Caki2 (cell line): ENCODE measurements around the gene ITGB2. TPM values are rescaled to one million over a fixed set of nuclear protein-coding genes. Genes with fewer than 3 reads are reported as not detected.

ENCODE experiments used
- DNase-seq: peaks from one replicate; pipeline ENCODE4 v3.0.0-alpha.2; 2015; ENCODE audit warnings: low read depth
- in situ Hi-C: cut with HindIII; loops from 2 replicates; pipeline ENCODE4 v1.10.0; 2016; ENCODE audit warnings: low sequenced_read_pairs, low pct_unique_long_range_greater_than_20kb, mixed read lengths
- total RNA-seq: library from RNA; depleted of rRNA; stranded (reverse); fragments of >200 nt; shearing (Covaris generic); gene quantifications from 2 replicates; pipeline ENCODE4 v1.2.3, GENCODE V29; 2014; ENCODE audit warnings: low replicate concordance

Gene ITGB2
- total RNA-seq, 1 experiment from 2014 or later: 11.9 TPM

GRCh38 chr21:44892536-44893277 is 28.0 kb downstream of the ITGB2 start:
- in situ Hi-C loops: no loop called here
- DNase-seq: no peak

- no peak for DNase-seq
- in situ Hi-C loops: no loop called here
These were observed 28.6 kb downstream of the ITGB2 start for GRCh38 chr21:44892095-44892494.

GRCh38 chr21:44891631-44892031 is 29.1 kb downstream of the ITGB2 start:
- no peak for DNase-seq
- in situ Hi-C loops: no loop called here

- in situ Hi-C loops: no loop called here
These were observed 29.6 kb downstream of the ITGB2 start for GRCh38 chr21:44890961-44891541.

GRCh38 chr21:44890338-44890931 is 30.3 kb downstream of the ITGB2 start:
- in situ Hi-C loops: no loop called here
- no peak for DNase-seq

More at GRCh38 chr21:44890961-44891541, 29.6 kb downstream of the ITGB2 start:
- no peak for DNase-seq

- no peak for DNase-seq
- in situ Hi-C loops: no loop called here
These were observed 30.9 kb downstream of the ITGB2 start for GRCh38 chr21:44889625-44890337.

GRCh38 chr21:44888581-44889550 is 31.8 kb downstream of the ITGB2 start:
- DNase-seq: no peak
- in situ Hi-C loops: no loop called here

GRCh38 chr21:44887807-44888580 is 32.7 kb downstream of the ITGB2 start:
- in situ Hi-C loops: no loop called here
- DNase-seq: no peak

- in situ Hi-C loops: no loop called here
- DNase-seq: no peak
These were observed 33.4 kb downstream of the ITGB2 start for GRCh38 chr21:44887126-44887806.

GRCh38 chr21:44886113-44887075 is 34.3 kb downstream of the ITGB2 start:
- in situ Hi-C loops: no loop called here
- no peak for DNase-seq

- DNase-seq: no peak
- in situ Hi-C loops: no loop called here
These were observed 35.1 kb downstream of the ITGB2 start for GRCh38 chr21:44885615-44886014.

- DNase-seq: no peak
- in situ Hi-C loops: no loop called here
These were observed 36.6 kb downstream of the ITGB2 start for GRCh38 chr21:44884097-44884496.

GRCh38 chr21:44883250-44883649 is 37.4 kb downstream of the ITGB2 start:
- DNase-seq: no peak
- in situ Hi-C loops: no loop called here

- peak; percentile 68 for DNase-seq
- in situ Hi-C loops: no loop called here
These were observed 39.4 kb downstream of the ITGB2 start for GRCh38 chr21:44881198-44881872.
